ENCODE results near the gene NOTCH1.
"Not testable (repeated sequence)": the region's sequence is repeated elsewhere in the genome, so short reads cannot be mapped to it uniquely, and the experiment has no call there.

Gene NOTCH1

DNA sequence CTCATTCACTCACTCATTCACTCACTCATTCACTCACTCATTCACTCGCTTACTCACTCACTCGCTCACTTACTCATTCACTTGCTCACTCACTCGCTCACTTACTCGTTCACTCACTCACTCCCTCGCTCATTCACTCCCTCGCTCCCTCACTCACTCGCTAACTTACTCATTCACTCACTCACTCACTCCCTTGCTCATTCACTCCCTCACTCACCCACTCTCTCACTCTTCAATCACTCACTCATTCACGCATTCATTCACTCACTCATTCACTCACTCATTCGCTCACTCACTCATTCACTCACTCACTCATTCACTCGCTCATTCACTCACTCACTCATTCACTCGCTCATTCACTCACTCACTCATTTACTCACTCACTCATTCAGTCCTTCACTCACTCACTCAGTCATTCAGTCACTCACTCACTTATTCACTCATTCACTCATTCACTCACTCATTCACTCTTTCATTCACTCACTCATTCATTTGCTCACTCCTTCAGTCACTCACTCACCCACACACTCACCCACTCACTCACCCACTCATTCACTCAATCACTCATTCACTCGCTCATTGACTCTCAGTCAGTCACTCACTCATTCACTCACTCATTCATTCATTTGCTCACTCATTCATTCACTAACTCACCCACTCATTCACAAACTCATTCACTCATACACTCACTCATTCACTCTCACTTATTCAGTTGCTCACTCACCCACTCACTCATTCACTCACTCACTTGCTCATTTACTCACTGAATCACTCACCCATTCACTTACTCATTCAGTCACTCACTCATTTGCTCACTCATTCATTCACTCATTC lies 36.0 kb upstream of the NOTCH1 start:
- intact Hi-C loops (cut with DNase I) = no loop called here
- no peak for DNase-seq

DNA sequence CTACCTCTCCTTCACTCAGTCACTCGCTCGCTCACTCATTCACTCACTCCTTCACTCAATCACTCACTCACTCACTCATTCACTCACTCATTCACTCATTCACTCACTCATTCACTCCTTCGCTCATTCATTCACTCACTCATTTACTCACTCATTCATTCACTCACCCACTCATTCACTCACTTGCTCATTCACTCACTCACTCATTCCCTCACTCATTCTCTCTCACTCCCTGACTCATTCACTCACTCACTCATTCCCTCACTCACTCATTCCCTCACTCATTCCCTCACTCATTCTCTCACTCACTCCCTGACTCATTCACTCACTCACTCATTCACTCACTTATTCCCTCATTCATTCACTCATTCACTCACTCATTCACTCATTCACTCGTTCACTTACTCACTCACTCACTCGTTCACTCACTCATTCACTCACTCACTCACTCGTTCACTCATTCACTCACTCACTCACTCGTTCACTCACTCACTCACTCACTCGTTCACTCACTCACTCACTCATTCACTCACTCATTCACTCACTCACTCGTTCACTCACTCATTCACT lies 33.9 kb upstream of the NOTCH1 start:
- DNase-seq; intact Hi-C loops (cut with DNase I): not testable (repeated sequence)

DNA sequence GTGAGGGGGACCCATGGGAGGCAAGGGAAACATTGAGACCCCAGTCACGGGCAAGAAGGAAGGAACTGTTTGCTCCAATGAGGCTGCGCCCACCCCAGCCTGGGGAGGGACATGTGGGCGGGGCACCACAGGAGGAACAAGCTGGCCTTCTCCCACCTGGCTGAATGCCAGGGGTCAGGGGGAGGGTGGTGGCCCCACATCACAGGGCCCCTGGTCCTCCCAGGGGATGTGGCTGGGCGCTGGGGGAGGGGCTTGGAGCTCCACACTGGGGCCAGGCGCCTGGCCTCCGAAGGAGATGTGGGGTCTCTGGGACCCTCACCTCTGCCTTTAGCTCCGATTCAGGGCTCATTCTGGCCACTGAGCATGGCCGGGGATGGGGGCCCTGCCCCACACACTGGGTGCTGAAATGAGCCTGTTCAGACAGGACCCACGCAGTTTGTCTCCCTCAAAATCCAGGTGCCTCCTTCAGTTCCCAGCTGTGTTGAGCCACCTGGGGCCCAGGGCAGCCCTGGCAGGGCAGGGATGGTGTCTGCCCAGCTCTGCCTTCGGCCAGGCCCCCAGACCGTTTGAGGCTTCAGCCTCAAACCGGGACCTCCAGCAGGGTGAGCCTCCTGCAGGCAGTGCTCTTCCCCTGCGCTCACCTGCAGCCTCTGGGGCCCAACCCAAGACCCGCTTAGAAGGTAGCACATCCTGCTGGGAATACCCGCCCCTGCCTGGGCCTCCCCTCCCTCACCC lies 33.2 kb upstream of the NOTCH1 start:
- DNase-seq = no peak

DNA sequence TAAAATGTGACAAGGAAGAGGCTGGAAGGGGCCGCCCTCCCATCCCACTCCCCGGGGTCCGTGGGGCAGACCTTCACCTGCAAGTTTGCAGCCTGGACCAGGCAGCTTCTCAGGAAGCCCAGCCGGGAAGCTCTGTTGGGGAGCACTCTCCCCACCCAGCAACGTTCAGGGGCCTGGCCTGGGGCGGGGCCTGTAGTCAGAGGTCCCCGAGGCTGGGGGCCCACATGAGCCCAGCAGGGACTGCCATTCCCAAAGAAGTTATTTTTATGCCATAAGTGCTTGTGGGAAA lies 32.7 kb upstream of the NOTCH1 start:
- intact Hi-C loops (cut with DNase I) = no loop called here
- no peak for DNase-seq

More for the DNA sequence above, 33.2 kb upstream of the NOTCH1 start:
- intact Hi-C loops (cut with DNase I) = no loop called here

DNA sequence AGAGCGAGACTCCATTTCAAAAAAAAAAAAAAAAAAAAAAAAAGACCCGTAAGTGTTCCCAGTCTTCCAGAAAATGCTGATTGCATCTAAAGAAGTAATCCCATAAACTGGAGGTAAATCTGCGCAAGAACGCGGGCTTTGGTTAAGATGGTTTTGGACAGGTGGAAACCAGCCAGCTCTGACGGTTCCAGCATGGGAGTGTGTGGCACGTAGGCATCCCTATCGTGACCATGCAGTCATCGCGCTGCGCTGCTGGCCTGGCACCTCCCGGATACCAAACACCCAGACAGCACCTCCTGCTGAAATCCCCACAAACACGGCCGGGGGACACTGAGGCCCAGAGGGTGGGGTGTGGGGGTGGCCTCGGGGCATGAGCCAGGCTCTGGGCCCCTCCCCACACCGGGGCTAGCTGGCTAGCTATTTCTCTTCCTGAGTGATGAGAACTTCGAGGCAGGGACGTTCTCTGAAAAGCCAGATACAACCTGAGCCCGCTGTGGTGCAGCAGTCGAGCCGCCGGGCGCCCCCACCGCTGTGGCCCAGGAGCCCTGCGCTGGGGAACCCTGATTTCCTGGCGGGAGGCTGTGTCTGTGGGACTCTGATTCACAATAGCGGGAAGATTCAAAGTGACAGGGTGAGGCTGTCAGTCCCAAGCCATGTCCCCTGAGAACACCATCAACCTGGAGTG lies 32.2 kb upstream of the NOTCH1 start:
- intact Hi-C loops (cut with DNase I) = no loop called here
- no peak for DNase-seq

DNA sequence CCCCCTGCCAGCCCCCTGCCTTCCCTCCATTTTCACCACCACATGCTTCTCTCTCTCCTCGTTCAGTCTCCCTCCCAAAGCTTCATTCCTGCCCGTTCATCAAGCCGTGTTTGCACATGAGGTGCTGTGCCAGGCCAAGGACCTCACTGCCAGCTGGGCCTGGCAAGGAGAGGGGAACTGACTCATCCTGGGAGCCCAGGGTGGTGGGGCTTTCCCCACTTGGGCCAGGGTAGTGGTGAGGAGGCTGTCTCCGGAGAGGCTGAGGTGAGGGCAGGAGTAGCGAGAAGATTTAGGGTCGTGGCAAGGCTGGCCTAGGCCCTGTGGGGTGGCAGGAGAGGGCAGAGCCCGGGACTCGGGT lies 30.4 kb upstream of the NOTCH1 start:
- intact Hi-C loops (cut with DNase I) = no loop called here
- DNase-seq = peak in 7 of 42 donors; percentile 47 to 79 (median 62)

DNA sequence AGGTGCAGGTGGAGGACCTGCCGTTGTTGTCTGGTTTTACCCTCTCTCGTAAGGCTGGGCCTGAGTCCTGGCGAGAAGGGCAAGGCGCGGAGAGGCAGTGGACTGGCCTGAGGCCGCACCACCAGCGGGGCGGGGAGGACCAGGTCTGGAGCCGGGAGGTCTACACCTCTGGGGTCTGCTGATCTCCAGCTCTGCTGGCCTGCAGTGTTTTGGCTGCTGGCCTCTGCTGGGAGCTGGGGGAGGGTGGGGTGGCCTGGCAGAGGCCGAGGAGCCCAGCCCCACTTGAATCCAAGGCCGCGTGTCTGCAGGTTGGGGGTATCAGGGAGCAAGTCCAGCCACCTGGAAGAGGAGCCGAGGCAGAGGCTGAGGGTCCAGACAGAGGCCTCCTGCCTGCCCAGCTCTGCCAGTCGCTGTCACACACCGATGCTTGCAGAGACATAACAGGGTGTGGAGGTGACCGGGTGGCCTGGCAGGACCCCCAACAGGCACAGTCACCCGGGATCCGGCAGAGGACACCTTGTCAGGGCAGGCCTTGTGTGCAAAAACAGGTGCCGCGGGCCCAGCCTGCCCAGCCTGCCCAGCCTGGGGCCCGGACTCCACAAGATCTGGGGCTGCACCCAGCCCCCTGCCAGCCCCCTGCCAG lies 29.9 kb upstream of the NOTCH1 start:
- intact Hi-C loops (cut with DNase I) = no loop called here
- DNase-seq = no peak

DNA sequence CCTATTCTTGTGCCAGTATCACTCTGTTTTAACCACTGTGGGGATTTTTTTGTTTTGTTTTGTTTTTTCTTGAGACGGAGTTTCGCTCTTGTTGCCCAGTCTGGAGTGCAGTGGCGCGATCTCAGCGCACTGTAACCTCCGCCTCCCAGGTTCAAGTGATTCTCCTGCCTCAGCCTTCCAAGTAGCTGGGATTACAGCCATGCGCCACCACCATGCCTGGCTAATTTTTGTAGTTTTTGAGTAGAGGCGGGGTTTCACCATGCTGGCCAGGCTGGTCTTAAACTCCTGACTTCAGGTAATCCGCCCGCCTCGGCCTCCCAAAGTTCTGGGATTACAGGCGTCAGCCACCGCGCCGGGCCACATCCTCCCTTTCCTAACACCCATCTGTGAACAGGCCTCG lies 28.8 kb upstream of the NOTCH1 start:
- intact Hi-C loops (cut with DNase I); DNase-seq: not testable (repeated sequence)

DNA sequence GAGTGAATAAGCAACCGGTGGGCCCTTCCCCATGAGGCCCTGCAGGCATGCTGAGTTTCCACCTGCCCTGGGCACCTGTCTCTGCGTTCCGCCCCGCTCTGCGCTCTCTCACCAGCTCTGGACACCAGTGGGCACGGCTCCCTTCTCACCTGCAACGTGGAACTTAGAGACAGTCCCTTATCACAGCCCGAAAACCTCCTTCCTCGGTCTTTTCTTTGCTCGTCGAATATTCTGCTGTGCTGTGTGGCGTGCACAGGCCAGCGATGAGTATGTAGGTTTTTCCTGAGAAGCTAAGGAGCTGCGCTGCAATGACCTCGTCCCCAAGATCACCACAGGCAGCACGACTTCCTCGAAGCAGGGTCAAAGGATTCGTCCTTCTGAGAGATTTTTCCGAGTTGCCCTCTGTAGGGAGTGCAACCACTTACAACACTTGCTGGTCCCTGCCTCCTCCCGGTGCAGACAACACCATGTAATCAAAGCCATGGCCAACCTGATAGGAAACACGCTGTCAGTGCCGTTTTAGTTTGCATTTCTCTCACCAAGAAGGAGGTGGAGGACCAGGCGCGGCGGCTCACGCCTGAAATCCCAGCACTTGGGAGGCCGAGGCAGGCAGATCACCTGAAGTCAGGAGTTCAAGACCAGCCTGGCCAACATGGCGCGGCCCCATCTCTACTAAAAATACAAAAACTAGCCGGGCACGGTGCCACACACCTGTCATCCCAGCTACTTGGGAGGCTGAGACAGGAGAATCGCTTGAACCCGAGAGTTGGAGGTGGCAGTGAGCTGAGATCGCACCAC lies 27.2 kb upstream of the NOTCH1 start:
- intact Hi-C loops (cut with DNase I) = no loop called here
- DNase-seq = no peak

DNA sequence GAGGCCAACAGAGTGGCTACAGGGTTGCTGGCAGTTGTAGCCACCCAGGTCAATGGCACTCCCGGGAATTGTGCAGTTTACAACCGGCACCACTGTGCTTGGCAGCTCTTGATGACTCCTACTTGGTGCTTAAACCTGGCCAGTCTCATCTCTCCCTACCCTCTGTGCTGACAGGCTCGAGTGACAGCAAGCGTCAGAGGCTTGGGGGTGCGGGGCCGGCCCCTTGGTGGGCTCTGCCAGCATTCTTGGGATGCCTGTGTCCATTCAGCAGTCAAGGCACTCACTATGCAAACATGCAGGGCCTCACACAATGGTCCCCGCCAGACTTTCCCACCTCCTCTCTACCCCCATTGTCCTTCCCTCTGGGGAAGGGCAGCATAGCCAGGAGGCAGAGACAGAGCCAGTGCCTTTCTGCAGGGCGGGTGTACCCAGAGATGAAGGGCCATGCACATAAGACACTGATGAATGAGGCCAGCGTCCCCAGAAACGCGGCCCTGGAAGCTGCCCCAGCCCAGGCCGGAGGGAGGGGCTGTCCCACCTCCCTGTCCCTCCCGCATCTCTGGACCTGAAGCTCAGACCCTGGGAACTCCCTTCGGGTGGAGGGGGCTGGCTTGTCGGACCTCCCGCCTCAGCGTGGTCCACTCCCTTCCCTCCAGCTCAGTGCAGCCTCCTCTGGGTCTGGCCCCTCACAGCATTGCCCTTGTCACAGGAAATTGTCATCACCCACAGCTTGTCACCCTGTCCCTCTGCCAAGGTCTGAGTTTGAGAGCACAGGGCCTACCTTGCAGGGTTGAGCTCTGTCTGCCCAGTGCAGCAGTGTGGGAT lies 26.4 kb upstream of the NOTCH1 start:
- intact Hi-C loops (cut with DNase I) = no loop called here

DNA sequence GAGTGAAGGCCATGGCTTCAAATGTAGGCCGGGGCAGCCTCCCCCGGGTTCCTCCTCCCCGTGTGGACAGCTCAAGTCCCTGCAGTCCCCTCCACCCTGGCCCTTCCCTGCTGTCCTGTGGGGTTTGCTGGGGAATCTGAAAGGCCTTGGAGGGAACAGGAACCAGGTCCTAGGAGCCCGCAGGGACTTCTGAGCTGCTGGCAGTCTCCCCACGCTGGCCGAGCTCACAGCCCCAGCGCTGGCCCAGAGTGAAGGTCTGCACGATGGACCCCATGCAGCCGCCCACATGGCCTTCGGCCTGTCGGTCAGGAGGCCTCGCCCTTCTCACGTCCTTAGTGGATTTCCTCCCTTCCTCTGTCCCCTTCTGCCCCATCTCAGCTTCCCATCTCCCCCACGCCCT lies 25.7 kb upstream of the NOTCH1 start:
- intact Hi-C loops (cut with DNase I) = no loop called here
- no peak for DNase-seq

More for the DNA sequence above, 26.4 kb upstream of the NOTCH1 start:
- DNase-seq = no peak

DNA sequence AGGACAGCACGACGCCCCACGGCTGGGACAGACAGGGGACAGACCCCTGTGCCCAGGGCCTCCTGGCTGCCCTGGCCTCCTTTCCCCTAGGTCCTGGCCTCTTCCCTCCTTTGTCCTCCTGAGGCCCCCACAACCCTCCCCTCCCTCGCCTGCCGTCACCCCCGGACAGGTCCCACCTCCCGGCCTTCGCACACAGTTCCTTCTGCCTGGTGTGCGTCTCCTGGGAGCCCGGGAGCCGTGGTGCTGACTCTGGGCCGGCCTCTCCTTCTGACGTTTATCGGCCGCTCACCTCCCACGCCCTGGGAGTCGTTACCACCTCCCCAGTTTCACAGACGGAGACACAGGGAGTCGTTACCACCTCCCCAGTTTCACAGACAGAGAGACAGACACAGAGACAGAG lies 25.1 kb upstream of the NOTCH1 start:
- no peak for DNase-seq
- intact Hi-C loops (cut with DNase I) = no loop called here

DNA sequence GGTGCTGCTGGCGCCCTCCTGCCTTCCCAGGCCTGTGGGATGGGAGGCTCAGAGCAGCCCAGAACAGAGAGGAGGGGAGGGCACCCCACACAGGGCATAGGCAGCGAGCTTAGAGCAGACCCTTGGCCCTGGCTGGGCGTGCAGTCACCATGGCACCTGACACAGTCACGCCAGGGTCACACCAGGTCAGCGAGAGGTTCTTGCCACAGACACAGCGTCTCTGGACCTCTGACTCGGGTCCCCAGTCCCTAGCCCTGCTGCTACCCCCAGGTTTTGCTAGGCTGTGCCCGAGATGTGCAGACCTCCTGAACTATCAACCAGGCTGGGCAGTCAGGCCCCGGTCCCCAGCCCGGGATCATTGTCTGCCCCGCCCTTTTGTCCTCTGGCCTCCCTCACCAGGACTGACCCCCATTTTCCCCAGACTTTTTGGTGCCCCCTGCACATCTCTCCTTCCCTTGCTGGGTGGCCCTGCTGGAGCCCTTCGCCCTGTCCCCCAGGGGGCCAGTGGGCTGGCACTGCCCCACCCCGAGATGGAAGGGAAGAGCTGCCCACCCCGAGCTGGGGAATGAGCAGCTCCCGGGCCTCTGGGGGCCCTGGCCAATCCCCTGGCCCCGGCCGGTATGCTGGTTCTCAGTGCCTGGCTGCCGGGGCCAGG lies 24.5 kb upstream of the NOTCH1 start:
- no peak for DNase-seq
- intact Hi-C loops (cut with DNase I) = no loop called here

DNA sequence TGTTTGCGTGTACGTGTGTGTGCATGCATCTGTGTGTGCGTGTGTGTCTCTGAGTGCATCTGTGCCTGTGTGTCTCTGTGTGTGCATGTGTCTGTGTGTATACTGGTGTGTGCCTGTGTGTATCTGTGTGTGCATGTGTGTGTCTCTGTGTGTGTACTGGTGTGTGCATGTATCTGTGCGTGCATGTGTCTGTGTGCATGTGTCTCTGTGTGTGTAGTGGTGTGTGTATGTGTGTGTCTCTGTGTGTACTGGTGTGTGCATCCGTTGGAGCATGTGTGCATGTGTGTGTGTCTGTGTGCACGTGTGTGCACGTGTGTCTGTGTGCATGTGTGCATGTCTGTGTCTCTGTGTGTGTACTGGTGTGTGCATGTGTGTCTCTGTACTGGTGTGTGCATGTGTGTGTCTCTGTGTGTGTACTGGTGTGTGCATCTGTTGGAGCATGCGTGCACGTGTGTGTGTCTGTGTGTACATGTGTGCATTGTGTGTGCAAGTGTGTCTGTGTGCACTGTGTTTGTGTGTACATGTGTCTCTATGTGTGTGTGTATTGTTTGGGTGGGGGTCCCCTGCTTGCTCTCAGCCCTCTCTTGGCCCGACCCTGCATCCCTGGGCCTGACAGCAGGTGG lies 23.8 kb upstream of the NOTCH1 start:
- intact Hi-C loops (cut with DNase I) = no loop called here
- no peak for DNase-seq

DNA sequence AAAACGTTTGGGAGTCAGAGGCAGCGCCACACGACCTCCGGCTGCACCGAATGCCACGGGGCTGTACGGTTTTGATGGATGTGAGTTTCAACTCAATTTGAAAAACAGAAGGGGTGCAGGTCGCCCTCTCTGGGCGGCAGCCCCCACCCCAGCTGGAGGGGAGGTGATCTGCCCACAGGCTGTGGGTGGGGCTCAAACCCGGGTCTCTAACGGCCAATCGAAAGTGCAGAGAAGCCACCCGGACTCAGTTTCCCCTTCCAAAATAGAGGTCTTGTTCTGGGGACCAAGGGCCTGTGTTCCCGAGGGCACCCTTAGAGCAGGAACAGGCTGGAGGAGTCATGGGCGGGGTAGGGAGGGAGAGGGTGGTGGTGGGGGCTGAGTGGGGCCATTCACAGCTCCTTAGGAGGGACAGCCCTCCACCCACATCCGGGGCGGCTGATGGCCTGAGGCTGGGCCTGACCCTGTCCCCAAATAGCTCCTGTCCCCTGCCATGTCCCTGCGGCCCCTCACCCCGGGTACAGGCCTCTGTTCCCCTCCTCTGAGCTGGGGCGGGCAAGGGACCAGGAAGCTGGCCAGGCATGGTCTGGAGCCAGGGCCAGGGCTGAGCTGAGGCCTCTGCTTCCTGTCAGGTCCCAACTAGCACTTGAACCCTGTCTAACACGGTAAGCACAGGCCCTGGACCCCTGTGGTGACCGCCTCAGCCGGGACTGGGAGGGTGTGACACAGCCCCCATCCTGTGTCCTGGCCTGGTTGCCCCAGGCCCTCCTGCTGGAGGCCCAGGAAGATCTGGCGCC lies 22.6 kb upstream of the NOTCH1 start:
- DNase-seq = peak in 13 of 42 donors; percentile 31 to 75 (median 43)
- intact Hi-C loops (cut with DNase I) = no loop called here

DNA sequence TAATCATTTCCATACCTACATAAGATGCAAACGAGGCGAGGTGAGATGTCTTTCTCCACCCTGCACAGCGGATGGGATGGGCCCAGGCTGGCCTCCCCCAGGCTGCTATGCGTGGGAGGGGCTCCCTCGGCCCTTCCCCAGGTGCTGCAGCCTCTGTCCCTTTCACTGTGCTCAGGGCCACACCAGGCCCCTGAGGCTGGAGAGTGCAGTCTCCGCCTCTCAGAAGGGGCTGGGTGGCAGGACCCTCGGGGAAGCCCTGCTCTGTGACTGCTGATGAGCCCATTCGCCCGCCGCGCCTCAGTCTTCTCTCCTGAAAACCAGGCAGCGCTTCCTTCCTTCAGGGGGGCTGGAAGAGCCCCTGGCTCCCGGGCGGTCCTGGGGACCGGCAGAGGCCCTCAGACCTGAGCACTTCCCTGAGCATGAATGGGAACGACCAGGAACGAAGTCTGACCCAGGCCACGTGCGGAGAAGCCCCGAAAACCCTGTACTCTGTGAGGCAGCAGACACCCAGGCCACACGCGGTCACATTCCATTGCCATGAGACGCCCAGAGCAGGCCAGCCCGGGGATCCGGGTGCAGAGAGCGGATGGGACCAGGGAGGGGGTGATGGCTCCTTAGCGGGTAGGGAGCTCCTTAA lies 21.9 kb upstream of the NOTCH1 start:
- intact Hi-C loops (cut with DNase I) = no loop called here
- DNase-seq = peak in 10 of 42 donors; percentile 35 to 67 (median 49)
